Liver (tissue), 9 donors: ENCODE results near the gene HTT-AS. TPM values are rescaled to one million over a fixed set of nuclear protein-coding genes. Genes with fewer than 3 reads are reported as not detected.

Experiments
- DNase-seq: peaks from one replicate; pipeline ENCODE4 v3.0.0-alpha.2; 2017; ENCODE audit warnings: low spot score
- H3K27ac ChIP-seq, 2 donors: one replicate each; pipeline ENCODE4 v1.7.0; 2013; ENCODE audit warnings: inconsistent platforms in 2 of 2, low read length in 2 of 2, control low read depth in 1 of 2, low read depth in 1 of 2, mild to moderate bottlenecking in 1 of 2
- H3K27me3 ChIP-seq, 4 donors: one replicate each; pipeline versions ENCODE4 v1.6.1 to v1.7.0; 2013; ENCODE audit warnings: low read length in 3 of 4, inconsistent platforms in 1 of 4, mild to moderate bottlenecking in 1 of 4, moderate library complexity in 1 of 4; ENCODE audit not compliant: control insufficient read depth in 4 of 4, insufficient read depth in 4 of 4
- H3K36me3 ChIP-seq, 4 donors: one replicate each; pipeline versions ENCODE4 v1.6.1 to v1.7.0; 2013; ENCODE audit warnings: low read length in 3 of 4, mild to moderate bottlenecking in 3 of 4, low read depth in 1 of 4, moderate library complexity in 1 of 4; ENCODE audit not compliant: control insufficient read depth in 4 of 4, insufficient read depth in 3 of 4
- H3K4me1 ChIP-seq, 4 donors: one replicate each; pipeline versions ENCODE4 v1.6.1 to v1.7.0; 2013; ENCODE audit warnings: low read length in 3 of 4, mild to moderate bottlenecking in 3 of 4, moderate library complexity in 1 of 4; ENCODE audit not compliant: control insufficient read depth in 4 of 4, insufficient read depth in 4 of 4
- H3K4me3 ChIP-seq, 3 donors: one replicate each; pipeline versions ENCODE4 v1.6.1 to v1.7.0; 2013; ENCODE audit warnings: low read length in 3 of 3, control low read depth in 1 of 3, low read depth in 1 of 3, mild to moderate bottlenecking in 1 of 3
- H3K9ac ChIP-seq, 2 donors: one replicate each; pipeline ENCODE4 v1.7.0; 2013; ENCODE audit warnings: low read length in 2 of 2, mild to moderate bottlenecking in 2 of 2, moderate library complexity in 2 of 2, control low read depth in 1 of 2, low read depth in 1 of 2
- H3K9me3 ChIP-seq, 4 donors: one replicate each; pipeline versions ENCODE4 v1.6.1 to v1.7.0; 2013; ENCODE audit warnings: low read length in 3 of 4; ENCODE audit not compliant: control insufficient read depth in 4 of 4
- ATF3 ChIP-seq: IDR thresholded peaks from 2 replicates; pipeline ENCODE4 v1.6.1; 2016; ENCODE audit warnings: antibody characterized with exemption
- CTCF ChIP-seq: fragments of 150-350 bp; IDR thresholded peaks from 2 replicates; pipeline ENCODE4 v1.5.1; 2017; ENCODE audit warnings: improper control_type of control experiment, low read depth, low read length; ENCODE audit not compliant: missing input control
- EGR1 ChIP-seq, 2 donors: IDR thresholded peaks; 2 replicates each; pipeline ENCODE4 v1.6.1; 2016 to 2018; ENCODE audit warnings: antibody characterized with exemption in 2 of 2, low read depth in 2 of 2
- FOXA1 ChIP-seq: IDR thresholded peaks from 2 replicates; pipeline ENCODE4 v1.6.1; 2016; ENCODE audit warnings: antibody characterized with exemption
- FOXA2 ChIP-seq: IDR thresholded peaks from 2 replicates; pipeline ENCODE4 v1.6.1; 2016; ENCODE audit warnings: antibody characterized with exemption
- GABPA ChIP-seq, 2 donors: IDR thresholded peaks in 1 of 2; conservative IDR thresholded peaks in 1 of 2; 2 replicates each; pipeline ENCODE4 v1.6.1; 2016; ENCODE audit warnings: antibody characterized with exemption in 2 of 2, mild to moderate bottlenecking in 1 of 2, moderate library complexity in 1 of 2
- HNF4A ChIP-seq, 2 donors: conservative IDR thresholded peaks; 2 replicates each; pipeline ENCODE4 v1.6.1; 2016; ENCODE audit warnings: antibody characterized with exemption in 2 of 2, mild to moderate bottlenecking in 2 of 2
- HNF4G ChIP-seq: IDR thresholded peaks from 2 replicates; pipeline ENCODE4 v1.6.1; 2016; ENCODE audit warnings: antibody characterized with exemption
- JUND ChIP-seq, 2 donors: IDR thresholded peaks; 2 replicates each; pipeline ENCODE4 v1.6.1; 2016; ENCODE audit warnings: antibody characterized with exemption in 2 of 2
- MAX ChIP-seq: IDR thresholded peaks from 2 replicates; pipeline ENCODE4 v1.6.1; 2016; ENCODE audit warnings: antibody characterized with exemption
- NR2F2 ChIP-seq: IDR thresholded peaks from 2 replicates; pipeline ENCODE4 v1.6.1; 2016; ENCODE audit warnings: antibody characterized with exemption
- RAD21 ChIP-seq, 2 donors: IDR thresholded peaks; 2 replicates each; pipeline ENCODE4 v1.6.1; 2016; ENCODE audit warnings: antibody characterized with exemption in 2 of 2, mild to moderate bottlenecking in 2 of 2
- REST ChIP-seq: IDR thresholded peaks from 2 replicates; pipeline ENCODE4 v1.6.1; 2016; ENCODE audit warnings: antibody characterized with exemption, mild to moderate bottlenecking
- RXRA ChIP-seq, 2 donors: IDR thresholded peaks; 2 replicates each; pipeline ENCODE4 v1.6.1; 2017 to 2018; ENCODE audit warnings: antibody characterized with exemption in 2 of 2, mild to moderate bottlenecking in 1 of 2
- SP1 ChIP-seq: IDR thresholded peaks from 2 replicates; pipeline ENCODE4 v1.6.1; 2018; ENCODE audit warnings: antibody characterized with exemption, mild to moderate bottlenecking
- TAF1 ChIP-seq: conservative IDR thresholded peaks from 2 replicates; pipeline ENCODE4 v1.6.1; 2016; ENCODE audit warnings: antibody characterized with exemption, mild to moderate bottlenecking
- YY1 ChIP-seq: IDR thresholded peaks from 2 replicates; pipeline ENCODE4 v1.6.1; 2016; ENCODE audit warnings: antibody characterized with exemption, mild to moderate bottlenecking
- ZBTB33 ChIP-seq: IDR thresholded peaks from 2 replicates; pipeline ENCODE4 v1.6.1; 2016; ENCODE audit warnings: antibody characterized with exemption
- WGBS: extraction: QIAGEN DNeasy Blood & Tissue Kit; methylation state at CpG from one replicate; pipeline ENCODE4 v1.1.7; 2013; 5-methylcytosine and 5-hydroxymethylcytosine counted together
- polyA plus RNA-seq, 2 donors: library from polyadenylated mRNA; stranded (reverse) in 1 of 2; unstranded in 1 of 2; fragments of 200-250 nt in 1 of 2; fragments of >200 nt in 1 of 2; fragmentation: Nextera tagmentation in 1 of 2; extraction: Ambion mirVana in 1 of 2; gene quantifications; one replicate each; pipeline versions ENCODE4 v1.2.1 to v1.2.3, GENCODE V29; 2013 to 2015
- total RNA-seq, 2 donors: library from RNA; depleted of rRNA; stranded (reverse); fragments of >200 nt; gene quantifications; one replicate each; pipeline ENCODE4 v1.2.3, GENCODE V29; 2014
- donor health status: healthy.
- donor health status: healthy.
- donor health status: healthy.
- donor health status: healthy.
- donor health status: healthy.

HTT-AS gene
- total and polyA plus RNA-seq, 4 donors: not detected

- TF ChIP-seq REST: no peak
These were observed 38.7 kb downstream of the HTT-AS start (continued) for GRCh38 chr4:3035674-3036073.

GRCh38 chr4:3035249-3035648, 39.1 kb downstream of the HTT-AS start:
- Histone ChIP-seq H3K4me3 (no peak overlapping the region), H3K36me3 (no peaks in the 10 kb centered on the region), H3K27me3 (no peaks in the 10 kb centered on the region), H3K27ac (no peak overlapping the region), H3K9me3 (no peaks in the 10 kb centered on the region), H3K4me1 (peaks cover 0 to 13% (median 2%) of the 10 kb centered on the region in 4 donors), H3K9ac (no peak overlapping the region)
- TF ChIP-seq ATF3 (no peak), ZBTB33 (no peak), TAF1 (no peak), MAX (no peak), CTCF (no peak), EGR1 (IDR thresholded peaks at IDR 0.05; ENCODE audit: low read depth in 2 of 2) (no peak), GABPA (IDR thresholded peaks at IDR 0.05 in 1 of 2, conservative IDR thresholded peaks at IDR 0.05 in 1 of 2) (no peak), FOXA2 (no peak), HNF4A (conservative IDR thresholded peaks at IDR 0.05) (no peak), JUND (IDR thresholded peaks at IDR 0.05) (no peak), FOXA1 (no peak), REST (no peak), RAD21 (IDR thresholded peaks at IDR 0.05) (no peak), RXRA (IDR thresholded peaks at IDR 0.05) (no peak), YY1 (no peak), HNF4G (no peak), NR2F2 (no peak), SP1 (no peak)
- 94% methylated on average over 8 of the region's 8 CpGs for WGBS
- DNase-seq: no peak
